IPS DF 6.9 (cell line): ENCODE data around the gene ARFIP1.
"Not testable (repeated sequence)": the region's sequence is repeated elsewhere in the genome, so short reads cannot be mapped to it uniquely, and the experiment has no call there.

Experiments used
- DNase-seq: peaks from one replicate; pipeline ENCODE4 v3.0.0-alpha.2; 2013; ENCODE audit warnings: low read depth, low spot score
- H3K27ac ChIP-seq: one replicate; pipeline ENCODE4 v1.5.1; 2013; ENCODE audit warnings: low read length, control low read depth
- H3K27me3 ChIP-seq: 2 replicates; pipeline ENCODE4 v1.6.1; 2013; ENCODE audit warnings: mild to moderate bottlenecking, low read length; ENCODE audit not compliant: control insufficient read depth, insufficient read depth
- H3K36me3 ChIP-seq: 2 replicates; pipeline ENCODE4 v1.6.1; 2013; ENCODE audit warnings: low read length; ENCODE audit not compliant: control insufficient read depth, insufficient read depth
- H3K4me1 ChIP-seq: 2 replicates; pipeline ENCODE4 v1.6.1; 2013; ENCODE audit warnings: low read length; ENCODE audit not compliant: control insufficient read depth, insufficient read depth
- H3K4me3 ChIP-seq: 2 replicates; pipeline ENCODE4 v1.5.1; 2013; ENCODE audit warnings: mild to moderate bottlenecking, low read length
- H3K9me3 ChIP-seq: 2 replicates; pipeline ENCODE4 v1.6.1; 2013; ENCODE audit warnings: low read length, inconsistent platforms; ENCODE audit not compliant: control insufficient read depth, insufficient read depth
- WGBS: extraction: QIAGEN DNeasy Blood & Tissue Kit; methylation state at CpG from one replicate; pipeline ENCODE4 v1.1.7; 2013; ENCODE audit warnings: mixed read lengths, missing lambda C conversion rate; ENCODE audit not compliant: insufficient read length, insufficient coverage; 5-methylcytosine and 5-hydroxymethylcytosine counted together

The ARFIP1 gene

GRCh38 chr4:152815078-152815477 is 35.3 kb downstream of the ARFIP1 start:
- no peak for DNase-seq
- Histone ChIP-seq H3K4me3 (no peak overlapping the region), H3K36me3 (no peaks in the 10 kb centered on the region), H3K27me3 (no peaks in the 10 kb centered on the region), H3K4me1 (no peaks in the 10 kb centered on the region), H3K27ac (no peak overlapping the region), H3K9me3 (no peaks in the 10 kb centered on the region)

- DNase-seq, result no peak
- no peak overlapping the region for H3K27ac ChIP-seq
- no peaks in the 10 kb centered on the region for H3K9me3 ChIP-seq
- H3K36me3 ChIP-seq, result no peaks in the 10 kb centered on the region
- no peaks in the 10 kb centered on the region for H3K27me3 ChIP-seq
- no peak overlapping the region for H3K4me3 ChIP-seq
- no peaks in the 10 kb centered on the region for H3K4me1 ChIP-seq
Observed at GRCh38 chr4:152817331-152817730, 37.6 kb downstream of the ARFIP1 start.

- no CpG with 5 or more reads among the region's 7 CpGs for WGBS
- Histone ChIP-seq H3K9me3 (no peaks in the 10 kb centered on the region), H3K4me1 (no peaks in the 10 kb centered on the region), H3K27me3 (no peaks in the 10 kb centered on the region), H3K4me3 (no peak overlapping the region), H3K36me3 (no peaks in the 10 kb centered on the region), H3K27ac (no peak overlapping the region)
- no peak for DNase-seq
Observed at GRCh38 chr4:152819026-152819645, 39.4 kb downstream of the ARFIP1 start.

- Histone ChIP-seq H3K4me1 (no peaks in the 10 kb centered on the region), H3K27ac (no peak overlapping the region), H3K4me3 (no peak overlapping the region), H3K27me3 (no peaks in the 10 kb centered on the region), H3K9me3 (no peaks in the 10 kb centered on the region), H3K36me3 (no peaks in the 10 kb centered on the region)
- no peak for DNase-seq
- WGBS, result no CpG with 5 or more reads among the region's 2 CpGs
Observed at GRCh38 chr4:152820073-152820472, 40.3 kb downstream of the ARFIP1 start.

GRCh38 chr4:152822323-152822722 is 42.6 kb downstream of the ARFIP1 start:
- DNase-seq, result no peak
- WGBS, result no CpG with 5 or more reads among the region's 1 CpG
- Histone ChIP-seq H3K4me3 (no peak overlapping the region), H3K27ac (no peak overlapping the region), H3K27me3 (no peaks in the 10 kb centered on the region), H3K9me3 (no peaks in the 10 kb centered on the region), H3K36me3 (no peaks in the 10 kb centered on the region), H3K4me1 (no peaks in the 10 kb centered on the region)

- no peaks in the 10 kb centered on the region for H3K4me1 ChIP-seq
- no peaks in the 10 kb centered on the region for H3K9me3 ChIP-seq
- WGBS, result no CpG with 5 or more reads among the region's 2 CpGs
- no peak overlapping the region for H3K4me3 ChIP-seq
- no peak for DNase-seq
- H3K27me3 ChIP-seq, result no peaks in the 10 kb centered on the region
- H3K27ac ChIP-seq, result no peak overlapping the region
- H3K36me3 ChIP-seq, result no peaks in the 10 kb centered on the region
Observed at GRCh38 chr4:152824561-152824960, 44.8 kb downstream of the ARFIP1 start.

- Histone ChIP-seq H3K4me1 (no peaks in the 10 kb centered on the region), H3K4me3 (no peak overlapping the region), H3K9me3 (no peaks in the 10 kb centered on the region), H3K27ac (no peak overlapping the region), H3K27me3 (no peaks in the 10 kb centered on the region), H3K36me3 (no peaks in the 10 kb centered on the region)
- DNase-seq, result no peak
Observed at GRCh38 chr4:152825336-152825735, 45.6 kb downstream of the ARFIP1 start.

GRCh38 chr4:152828122-152828521 is 48.4 kb downstream of the ARFIP1 start:
- Histone ChIP-seq H3K4me3 (no peak overlapping the region), H3K4me1 (no peaks in the 10 kb centered on the region), H3K27me3 (no peaks in the 10 kb centered on the region), H3K36me3 (no peaks in the 10 kb centered on the region), H3K9me3 (no peaks in the 10 kb centered on the region), H3K27ac (no peak overlapping the region)
- no CpG with 5 or more reads among the region's 1 CpG for WGBS
- no peak for DNase-seq

- no peaks in the 10 kb centered on the region for H3K4me1 ChIP-seq
- no CpG with 5 or more reads among the region's 2 CpGs for WGBS
- no peaks in the 10 kb centered on the region for H3K27me3 ChIP-seq
- no peak overlapping the region for H3K27ac ChIP-seq
- DNase-seq, result no peak
- no peaks in the 10 kb centered on the region for H3K36me3 ChIP-seq
- no peak overlapping the region for H3K4me3 ChIP-seq
- H3K9me3 ChIP-seq, result no peaks in the 10 kb centered on the region
Observed at GRCh38 chr4:152831416-152831815, 51.7 kb downstream of the ARFIP1 start.

- H3K27ac ChIP-seq, result no peak overlapping the region
- no peaks in the 10 kb centered on the region for H3K4me1 ChIP-seq
- no peaks in the 10 kb centered on the region for H3K27me3 ChIP-seq
- WGBS, result no CpG with 5 or more reads among the region's 3 CpGs
- H3K4me3 ChIP-seq, result no peak overlapping the region
- no peak for DNase-seq
- H3K9me3 ChIP-seq, result peaks cover 2% of the 10 kb centered on the region; the same call in 1 of the 2 replicates
- H3K36me3 ChIP-seq, result no peaks in the 10 kb centered on the region
Observed at GRCh38 chr4:152836936-152837335, 57.2 kb downstream of the ARFIP1 start.

GRCh38 chr4:152839729-152840128 is 60.0 kb downstream of the ARFIP1 start:
- H3K36me3 ChIP-seq, H3K9me3 ChIP-seq, H3K27me3 ChIP-seq, H3K4me1 ChIP-seq, DNase-seq, H3K27ac ChIP-seq, H3K4me3 ChIP-seq: not testable (repeated sequence)
- no CpG with 5 or more reads among the region's 1 CpG for WGBS
